HG03354 (cell line): ENCODE measurements around the gene LMO7.

Experiments used
- ATAC-seq: cut with Tn5 transposase; IDR thresholded peaks from one replicate; pipeline ENCODE4 v1.9.1; 2021; ENCODE audit warnings: mild to moderate bottlenecking; ENCODE audit not compliant: unreplicated experiment, poor library complexity, severe bottlenecking

LMO7 gene

GRCh38 chr13:75869981-75870380 lies 233.9 kb downstream of the LMO7 start:
- peak; percentile 13 for ATAC-seq

- ATAC-seq = peak; percentile 42
These were observed 234.3 kb downstream of the LMO7 start for GRCh38 chr13:75870397-75870903.

- no peak for ATAC-seq
These were observed 234.9 kb downstream of the LMO7 start for GRCh38 chr13:75871059-75871458.

- no peak for ATAC-seq
These were observed 236.8 kb downstream of the LMO7 start for GRCh38 chr13:75872980-75873379.

- ATAC-seq = no peak
These were observed 237.4 kb downstream of the LMO7 start for GRCh38 chr13:75873494-75873893.

GRCh38 chr13:75875450-75875849 lies 239.3 kb downstream of the LMO7 start:
- ATAC-seq = no peak

- peak; percentile 89 for ATAC-seq
These were observed 240.3 kb downstream of the LMO7 start for GRCh38 chr13:75876142-75877050.

GRCh38 chr13:75877071-75877470 lies 240.9 kb downstream of the LMO7 start:
- no peak for ATAC-seq

- ATAC-seq = no peak
These were observed 243.5 kb downstream of the LMO7 start for GRCh38 chr13:75879656-75880055.

GRCh38 chr13:75881109-75881775 lies 245.1 kb downstream of the LMO7 start:
- ATAC-seq = peak; percentile 68

- ATAC-seq = no peak
These were observed 246.1 kb downstream of the LMO7 start for GRCh38 chr13:75882261-75882660.

- no peak for ATAC-seq
These were observed 253.3 kb downstream of the LMO7 start for GRCh38 chr13:75889427-75889826.

- ATAC-seq = no peak
These were observed 259.0 kb downstream of the LMO7 start for GRCh38 chr13:75895168-75895567.

- ATAC-seq = no peak
These were observed 260.1 kb downstream of the LMO7 start for GRCh38 chr13:75896271-75896670.

GRCh38 chr13:75897386-75897785 lies 261.3 kb downstream of the LMO7 start:
- no peak for ATAC-seq

GRCh38 chr13:75901501-75901900 lies 265.4 kb downstream of the LMO7 start:
- ATAC-seq = no peak

GRCh38 chr13:75902166-75903104 lies 266.3 kb downstream of the LMO7 start:
- no peak for ATAC-seq

GRCh38 chr13:75904012-75904411 lies 267.9 kb downstream of the LMO7 start:
- no peak for ATAC-seq

GRCh38 chr13:75906315-75906714 lies 270.2 kb downstream of the LMO7 start:
- ATAC-seq = no peak

GRCh38 chr13:75907044-75907443 lies 270.9 kb downstream of the LMO7 start:
- no peak for ATAC-seq
